ENCODE results near the gene CLOCK.

Gene CLOCK

GRCh38 chr4:55530691-55531090, 16.0 kb downstream of the CLOCK start:
- H3K4me3 Mint-ChIP-seq = no peak overlapping the region
- peaks cover 26% of the 10 kb centered on the region for H3K4me1 Mint-ChIP-seq
- peaks cover 1% of the 10 kb centered on the region for H3K36me3 Mint-ChIP-seq (ENCODE audit: insufficient read depth)
- DNase-seq (ENCODE audit: low spot score in 2 of 2) (no peak), ATAC-seq (replicated peaks; ENCODE audit: extremely low read depth, poor library complexity, severe bottlenecking) (no peak)
- H3K9me3 Mint-ChIP-seq = no peaks in the 10 kb centered on the region
- H3K27me3 Mint-ChIP-seq = no peaks in the 10 kb centered on the region
- H3K27ac Mint-ChIP-seq (ENCODE audit: low read depth) = no peak overlapping the region

DNA sequence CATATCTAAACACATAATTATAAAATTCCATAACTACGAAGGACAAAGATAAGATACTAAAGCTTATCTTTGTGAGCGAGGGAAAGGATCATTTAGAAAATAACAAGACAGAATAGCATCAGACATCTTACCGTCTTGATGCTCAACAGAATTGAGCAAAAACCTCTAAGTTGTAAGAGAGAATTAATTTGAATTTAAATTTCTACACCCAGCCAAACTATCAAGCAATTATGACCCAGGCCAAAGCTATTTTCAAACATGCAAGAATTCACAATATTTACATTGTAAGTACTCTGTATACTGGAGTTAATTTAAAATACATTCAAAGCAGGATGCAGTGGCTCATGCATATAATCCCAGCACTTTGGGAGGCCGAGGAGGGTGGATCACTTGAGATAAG, 16.5 kb downstream of the CLOCK start:
- DNase-seq (ENCODE audit: low spot score in 2 of 2) = no peak
- no peaks in the 10 kb centered on the region for H3K9me3 Mint-ChIP-seq
- H3K27ac Mint-ChIP-seq (ENCODE audit: low read depth) = no peak overlapping the region
- ATAC-seq (replicated peaks; ENCODE audit: extremely low read depth, poor library complexity, severe bottlenecking) = no peak
- H3K27me3 Mint-ChIP-seq = no peaks in the 10 kb centered on the region
- no peak overlapping the region for H3K4me3 Mint-ChIP-seq
- H3K36me3 Mint-ChIP-seq (ENCODE audit: insufficient read depth) = peaks cover 1% of the 10 kb centered on the region
- peaks cover 26% of the 10 kb centered on the region for H3K4me1 Mint-ChIP-seq

DNA sequence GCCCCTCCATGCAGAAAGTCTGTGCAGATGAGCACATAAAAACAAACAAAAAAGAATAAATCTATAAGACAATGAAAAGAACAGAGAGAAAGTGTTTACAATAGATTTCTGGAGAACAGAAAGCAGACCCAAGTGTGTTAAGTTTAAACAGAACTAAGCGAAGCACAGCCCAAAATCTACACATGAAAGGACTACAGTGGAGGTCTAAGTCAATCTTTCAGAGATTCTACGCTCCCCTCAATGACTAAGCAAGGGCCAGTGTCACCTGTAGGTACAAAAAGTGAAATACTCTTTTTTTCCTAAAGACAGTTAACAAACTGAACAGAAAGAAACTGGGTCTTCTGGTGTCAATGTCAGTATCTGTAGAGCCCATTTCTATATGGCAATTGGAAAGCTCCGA, 18.2 kb downstream of the CLOCK start:
- no peak overlapping the region for H3K4me3 Mint-ChIP-seq
- H3K9me3 Mint-ChIP-seq = no peaks in the 10 kb centered on the region
- ATAC-seq (replicated peaks; ENCODE audit: extremely low read depth, poor library complexity, severe bottlenecking) = no peak
- peaks cover 17% of the 10 kb centered on the region for H3K4me1 Mint-ChIP-seq
- no peak for DNase-seq (ENCODE audit: low spot score in 2 of 2)
- H3K27me3 Mint-ChIP-seq = no peaks in the 10 kb centered on the region
- H3K36me3 Mint-ChIP-seq (ENCODE audit: insufficient read depth) = peaks cover 2% of the 10 kb centered on the region
- H3K27ac Mint-ChIP-seq (ENCODE audit: low read depth) = no peak overlapping the region

DNA sequence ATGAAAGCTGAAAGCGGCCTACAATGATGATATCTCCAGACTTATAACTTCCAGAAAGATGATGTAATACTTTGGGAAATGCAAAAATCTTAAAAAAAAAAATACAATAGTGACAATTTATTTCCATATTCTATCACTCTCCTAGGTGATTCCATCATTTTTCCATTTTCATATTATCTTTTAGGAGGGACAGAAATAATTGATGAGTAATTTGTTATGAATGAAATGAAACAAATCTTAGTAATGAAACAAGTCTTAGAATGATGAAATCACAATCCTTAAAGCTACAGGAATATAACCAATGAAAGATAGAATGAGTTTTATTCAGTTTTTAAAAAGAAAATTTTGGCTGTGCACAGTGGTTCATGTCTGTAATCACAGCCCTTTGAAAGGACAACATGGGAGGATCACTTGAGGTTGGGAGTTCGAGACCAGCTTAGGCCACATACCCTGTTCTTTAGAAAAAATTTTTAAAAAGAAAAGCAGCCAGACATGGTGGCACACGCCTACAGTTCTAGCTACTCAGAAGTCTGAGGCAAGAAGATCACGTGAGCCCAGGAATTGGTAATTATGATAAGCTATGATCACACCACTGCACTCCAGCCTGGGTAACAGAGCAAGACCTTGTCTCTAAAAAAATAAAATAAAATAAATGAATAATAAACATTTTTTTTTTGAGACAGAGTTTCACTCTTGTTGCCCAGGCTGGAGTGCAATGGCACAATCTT, 21.7 kb downstream of the CLOCK start:
- Mint-ChIP-seq H3K27ac (ENCODE audit: low read depth) (no peak overlapping the region), H3K9me3 (no peaks in the 10 kb centered on the region), H3K27me3 (no peaks in the 10 kb centered on the region), H3K36me3 (ENCODE audit: insufficient read depth) (peaks cover 2% of the 10 kb centered on the region), H3K4me1 (peaks cover 12% of the 10 kb centered on the region), H3K4me3 (no peak overlapping the region)
- no peak for DNase-seq (ENCODE audit: low spot score in 2 of 2)
- no peak for ATAC-seq (replicated peaks; ENCODE audit: extremely low read depth, poor library complexity, severe bottlenecking)

DNA sequence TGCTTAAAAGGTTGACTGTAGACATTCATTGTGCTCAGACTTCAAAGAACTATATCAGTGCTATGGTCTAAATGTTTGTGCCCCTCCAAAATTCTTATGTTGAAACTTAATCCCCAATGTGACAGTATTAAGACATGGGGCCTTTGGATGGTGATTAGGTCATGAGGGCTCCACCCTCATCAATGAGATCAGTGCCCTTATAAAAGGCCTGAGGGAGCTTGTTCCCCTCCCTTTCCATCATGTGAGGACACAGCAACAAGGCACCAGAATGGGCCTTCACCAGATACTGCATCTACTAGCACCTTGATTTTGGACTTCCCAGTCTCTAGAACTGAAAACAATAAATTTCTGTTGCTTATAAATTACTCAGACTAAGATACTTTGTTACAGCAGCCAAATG, 28.3 kb downstream of the CLOCK start:
- H3K36me3 Mint-ChIP-seq (ENCODE audit: insufficient read depth) = no peaks in the 10 kb centered on the region
- ATAC-seq (replicated peaks; ENCODE audit: extremely low read depth, poor library complexity, severe bottlenecking) = no peak

DNA sequence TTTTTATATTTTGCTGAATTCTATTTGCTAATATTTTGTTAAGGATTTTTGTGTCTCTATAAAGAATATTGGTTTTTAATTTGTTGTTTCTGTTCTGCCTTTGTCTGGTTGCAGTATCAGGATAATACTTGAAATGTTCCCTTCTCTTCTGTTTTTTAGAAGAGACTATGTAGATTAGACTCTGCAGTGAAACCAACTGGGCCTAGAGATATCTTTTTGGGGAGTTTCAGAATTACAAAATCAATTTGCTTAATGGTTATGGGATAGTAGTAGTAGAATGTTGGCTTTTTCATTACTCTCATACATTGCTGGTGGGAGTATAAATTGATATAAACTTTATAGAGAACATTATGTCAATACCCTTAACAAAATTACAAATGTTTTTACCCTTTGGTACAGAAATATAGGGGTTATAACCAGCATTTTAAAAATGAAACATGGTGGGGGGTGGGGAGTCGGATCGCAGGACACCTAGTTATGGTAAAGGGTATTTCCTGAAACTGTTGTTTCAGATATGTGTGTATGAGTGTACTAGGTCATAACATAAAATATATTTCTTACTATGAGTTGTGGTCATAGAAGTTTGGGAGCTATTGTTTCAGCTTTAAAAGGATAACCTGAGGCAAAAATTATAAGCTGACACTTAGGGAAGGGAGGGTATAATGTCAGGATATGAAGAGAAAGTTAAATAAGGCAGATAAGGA, 29.0 kb downstream of the CLOCK start:
- no peaks in the 10 kb centered on the region for H3K9me3 Mint-ChIP-seq
- H3K27me3 Mint-ChIP-seq = no peaks in the 10 kb centered on the region
- H3K4me3 Mint-ChIP-seq = no peak overlapping the region
- DNase-seq (ENCODE audit: low spot score in 2 of 2) (no peak), ATAC-seq (replicated peaks; ENCODE audit: extremely low read depth, poor library complexity, severe bottlenecking) (no peak)
- peaks cover 11% of the 10 kb centered on the region for H3K4me1 Mint-ChIP-seq
- no peak overlapping the region for H3K27ac Mint-ChIP-seq (ENCODE audit: low read depth)
- no peaks in the 10 kb centered on the region for H3K36me3 Mint-ChIP-seq (ENCODE audit: insufficient read depth)

More for the DNA sequence above, 28.3 kb downstream of the CLOCK start:
- H3K27ac Mint-ChIP-seq (ENCODE audit: low read depth) = no peak overlapping the region
- H3K4me1 Mint-ChIP-seq = peaks cover 11% of the 10 kb centered on the region
- no peaks in the 10 kb centered on the region for H3K27me3 Mint-ChIP-seq
- no peaks in the 10 kb centered on the region for H3K9me3 Mint-ChIP-seq
- no peak overlapping the region for H3K4me3 Mint-ChIP-seq
- DNase-seq (ENCODE audit: low spot score in 2 of 2) = no peak

GRCh38 chr4:55512922-55513571, 33.7 kb downstream of the CLOCK start:
- Mint-ChIP-seq H3K4me3 (no peak overlapping the region), H3K4me1 (peaks cover 18% of the 10 kb centered on the region), H3K27me3 (no peaks in the 10 kb centered on the region), H3K36me3 (ENCODE audit: insufficient read depth) (no peaks in the 10 kb centered on the region), H3K9me3 (no peaks in the 10 kb centered on the region), H3K27ac (ENCODE audit: low read depth) (no peak overlapping the region)
- no peak for ATAC-seq (replicated peaks; ENCODE audit: extremely low read depth, poor library complexity, severe bottlenecking)
- DNase-seq (ENCODE audit: low spot score in 2 of 2) = no peak

- DNase-seq (ENCODE audit: low spot score in 2 of 2) (no peak), ATAC-seq (replicated peaks; ENCODE audit: extremely low read depth, poor library complexity, severe bottlenecking) (no peak)
- Mint-ChIP-seq H3K27ac (ENCODE audit: low read depth) (no peak overlapping the region), H3K9me3 (no peaks in the 10 kb centered on the region), H3K36me3 (ENCODE audit: insufficient read depth) (no peaks in the 10 kb centered on the region), H3K4me1 (peaks cover 15% of the 10 kb centered on the region), H3K27me3 (no peaks in the 10 kb centered on the region), H3K4me3 (no peak overlapping the region)
These were observed 34.6 kb downstream of the CLOCK start for GRCh38 chr4:55512077-55512476.

GRCh38 chr4:55510685-55511084, 36.0 kb downstream of the CLOCK start:
- Mint-ChIP-seq H3K9me3 (no peaks in the 10 kb centered on the region), H3K27me3 (no peaks in the 10 kb centered on the region), H3K4me3 (no peak overlapping the region), H3K27ac (ENCODE audit: low read depth) (no peak overlapping the region), H3K36me3 (ENCODE audit: insufficient read depth) (peaks cover 4% of the 10 kb centered on the region), H3K4me1 (peaks cover 15% of the 10 kb centered on the region)
- ATAC-seq (replicated peaks; ENCODE audit: extremely low read depth, poor library complexity, severe bottlenecking) = no peak
- DNase-seq (ENCODE audit: low spot score in 2 of 2) = no peak

- H3K27ac Mint-ChIP-seq (ENCODE audit: low read depth) = no peak overlapping the region
- peaks cover 15% of the 10 kb centered on the region for H3K4me1 Mint-ChIP-seq
- ATAC-seq (replicated peaks; ENCODE audit: extremely low read depth, poor library complexity, severe bottlenecking) (no peak), DNase-seq (ENCODE audit: low spot score in 2 of 2) (no peak)
- no peak overlapping the region for H3K4me3 Mint-ChIP-seq
- peaks cover 4% of the 10 kb centered on the region for H3K36me3 Mint-ChIP-seq (ENCODE audit: insufficient read depth)
- H3K9me3 Mint-ChIP-seq = no peaks in the 10 kb centered on the region
- no peaks in the 10 kb centered on the region for H3K27me3 Mint-ChIP-seq
These were observed 37.4 kb downstream of the CLOCK start for GRCh38 chr4:55509266-55509665.

DNA sequence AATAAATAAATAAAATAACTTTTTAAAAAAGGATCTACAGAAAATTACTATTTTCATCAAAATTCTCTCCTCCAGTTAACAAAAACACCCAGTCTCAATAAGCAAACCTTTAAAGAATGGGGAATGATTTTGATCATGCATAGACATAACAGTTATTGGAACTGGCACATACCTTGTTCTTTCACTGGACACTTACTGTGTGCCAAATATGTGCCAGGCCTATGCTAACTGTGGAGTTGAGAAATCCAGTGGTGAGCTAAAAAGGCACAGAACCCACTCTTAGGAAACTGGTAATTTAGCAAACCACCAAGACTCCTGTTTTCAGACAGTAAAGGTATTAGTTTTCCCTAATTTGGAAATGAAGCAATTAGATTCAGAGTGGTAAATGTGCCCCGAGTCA, 39.1 kb downstream of the CLOCK start:
- Mint-ChIP-seq H3K27me3 (no peaks in the 10 kb centered on the region), H3K4me3 (no peak overlapping the region), H3K4me1 (peaks cover 15% of the 10 kb centered on the region), H3K9me3 (no peaks in the 10 kb centered on the region), H3K36me3 (ENCODE audit: insufficient read depth) (peaks cover 7% of the 10 kb centered on the region), H3K27ac (ENCODE audit: low read depth) (no peak overlapping the region)
- ATAC-seq (replicated peaks; ENCODE audit: extremely low read depth, poor library complexity, severe bottlenecking) (no peak), DNase-seq (ENCODE audit: low spot score in 2 of 2) (no peak)

- ATAC-seq (replicated peaks; ENCODE audit: extremely low read depth, poor library complexity, severe bottlenecking) = no peak
- no peaks in the 10 kb centered on the region for H3K9me3 Mint-ChIP-seq
These were observed 43.5 kb downstream of the CLOCK start for GRCh38 chr4:55503169-55503568.

GRCh38 chr4:55500072-55500471, 46.6 kb downstream of the CLOCK start:
- Mint-ChIP-seq H3K27ac (ENCODE audit: low read depth) (no peak overlapping the region), H3K4me3 (no peak overlapping the region), H3K4me1 (peaks cover 10% of the 10 kb centered on the region), H3K27me3 (no peaks in the 10 kb centered on the region), H3K9me3 (no peaks in the 10 kb centered on the region), H3K36me3 (ENCODE audit: insufficient read depth) (peaks cover 6% of the 10 kb centered on the region)
- no peak for DNase-seq (ENCODE audit: low spot score in 2 of 2)
- no peak for ATAC-seq (replicated peaks; ENCODE audit: extremely low read depth, poor library complexity, severe bottlenecking)

More at GRCh38 chr4:55503169-55503568, 43.5 kb downstream of the CLOCK start:
- H3K4me3 Mint-ChIP-seq = no peak overlapping the region
- H3K4me1 Mint-ChIP-seq = no peaks in the 10 kb centered on the region
- H3K27ac Mint-ChIP-seq (ENCODE audit: low read depth) = no peak overlapping the region
- no peaks in the 10 kb centered on the region for H3K27me3 Mint-ChIP-seq
- H3K36me3 Mint-ChIP-seq (ENCODE audit: insufficient read depth) = peaks cover 11% of the 10 kb centered on the region
- DNase-seq (ENCODE audit: low spot score in 2 of 2) = no peak

Data from central memory CD8-positive, alpha-beta T cell (primary cell).